Fibroblast of skin of scalp (primary cell): ENCODE data around the gene APCDD1.
"Not testable (repeated sequence)": the region's sequence is repeated elsewhere in the genome, so short reads cannot be mapped to it uniquely, and the experiment has no call there.

Source experiments
- DNase-seq: peaks from one replicate; pipeline ENCODE4 v3.0.0-alpha.2; 2013

APCDD1 gene

DNA sequence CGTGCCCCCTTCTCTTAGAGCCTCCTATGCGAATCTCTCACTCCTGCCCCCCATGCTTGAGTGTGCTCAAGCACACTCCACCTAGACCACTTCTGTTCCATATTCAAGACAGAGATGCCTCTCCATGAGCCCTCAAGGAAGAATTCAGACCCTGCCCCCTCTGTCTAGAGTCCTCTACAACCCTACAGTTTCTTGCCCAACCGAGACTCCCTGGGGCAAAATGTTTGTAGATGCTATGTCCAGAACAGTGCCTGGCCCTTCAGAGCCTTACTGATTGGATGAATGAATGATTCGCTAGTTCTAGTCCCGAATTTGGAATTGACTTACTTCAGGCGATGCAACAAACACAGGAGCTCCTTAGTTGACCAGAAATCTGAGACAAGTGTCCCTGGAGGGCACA is 8.7 kb downstream of the APCDD1 start:
- DNase-seq = no peak

DNA sequence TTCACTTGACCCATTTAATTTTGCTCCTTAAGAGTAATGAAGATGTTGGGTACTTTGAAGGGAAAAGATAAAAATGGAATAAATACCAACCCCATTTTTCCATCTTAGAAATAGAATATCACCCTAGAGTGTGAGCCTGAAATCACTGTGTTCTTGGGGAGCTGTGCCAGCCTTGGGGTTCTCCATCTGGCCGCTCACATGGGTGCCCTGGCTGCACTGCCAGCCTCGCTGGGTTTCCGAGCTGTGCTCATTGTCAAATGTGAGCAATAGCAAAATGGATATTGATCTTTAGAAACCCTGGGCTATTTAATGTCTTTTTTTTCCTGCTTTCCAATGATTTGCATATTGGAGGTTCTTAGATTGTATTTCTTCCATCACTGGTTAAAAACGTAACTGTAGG is 9.3 kb downstream of the APCDD1 start:
- DNase-seq = no peak

GRCh38 chr18:10464161-10464648 is 9.8 kb downstream of the APCDD1 start:
- not testable (repeated sequence) for DNase-seq

DNA sequence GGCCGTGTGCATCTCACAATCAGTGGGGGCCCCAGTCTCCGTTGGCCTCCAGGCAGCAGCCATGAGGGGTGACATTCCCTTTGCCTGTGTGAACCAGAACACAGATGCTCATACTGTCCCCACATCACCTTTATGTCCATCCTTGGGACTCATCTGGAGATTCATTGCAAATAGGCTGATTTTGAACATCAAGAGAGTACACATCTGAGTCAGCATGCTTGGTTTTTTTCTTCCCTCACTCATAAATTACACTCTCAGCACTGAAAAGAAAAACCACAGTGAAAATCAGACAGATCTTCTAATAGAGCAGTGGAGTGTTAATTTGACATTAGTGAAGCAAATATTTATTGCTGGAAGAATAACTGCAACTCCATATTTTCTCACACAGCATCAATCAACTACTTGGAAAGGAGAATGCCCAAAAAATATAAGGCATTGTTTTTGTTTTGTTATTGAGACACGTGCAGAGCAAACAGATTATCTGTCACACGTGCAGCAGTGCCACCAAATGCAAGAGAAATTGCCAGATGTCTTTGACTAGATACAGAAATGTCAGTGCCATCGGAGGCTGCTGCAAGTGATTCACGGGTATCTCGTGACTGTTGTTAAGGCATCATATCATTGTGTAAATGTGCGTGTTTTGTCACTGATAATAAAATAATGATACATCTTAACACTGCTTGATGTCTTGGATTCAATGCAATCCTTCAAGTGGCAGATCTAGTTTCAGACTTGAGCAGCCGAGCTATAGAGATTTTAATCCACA is 10.9 kb downstream of the APCDD1 start:
- DNase-seq = no peak

GRCh38 chr18:10470429-10470828 is 16.0 kb downstream of the APCDD1 start:
- no peak for DNase-seq

GRCh38 chr18:10471574-10471973 is 17.1 kb downstream of the APCDD1 start:
- no peak for DNase-seq

DNA sequence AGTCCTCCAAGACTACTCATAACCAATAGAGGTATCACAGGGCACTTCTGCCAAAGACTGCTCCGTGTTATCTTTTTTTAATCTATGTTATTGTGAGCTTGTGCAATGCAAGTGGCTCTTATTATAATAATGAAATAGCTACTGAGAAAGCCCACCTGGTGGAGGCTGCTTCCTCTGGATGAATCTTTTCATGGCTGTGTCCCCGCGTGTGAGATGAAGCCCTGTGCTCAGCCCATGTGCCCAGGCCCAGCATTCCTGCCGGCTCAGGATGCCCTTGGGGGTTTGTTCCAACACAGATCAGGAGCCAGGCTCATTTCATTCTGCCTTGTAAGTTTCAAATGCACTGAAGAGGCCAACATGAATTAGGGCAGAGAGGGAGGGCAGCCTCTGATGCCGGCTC is 18.7 kb downstream of the APCDD1 start:
- no peak for DNase-seq

- no peak for DNase-seq
These were observed 19.9 kb downstream of the APCDD1 start for GRCh38 chr18:10474309-10474708.

- DNase-seq = no peak
These were observed 20.8 kb downstream of the APCDD1 start for GRCh38 chr18:10475276-10475653.

- no peak for DNase-seq
These were observed 21.3 kb downstream of the APCDD1 start for GRCh38 chr18:10475654-10476291.

DNA sequence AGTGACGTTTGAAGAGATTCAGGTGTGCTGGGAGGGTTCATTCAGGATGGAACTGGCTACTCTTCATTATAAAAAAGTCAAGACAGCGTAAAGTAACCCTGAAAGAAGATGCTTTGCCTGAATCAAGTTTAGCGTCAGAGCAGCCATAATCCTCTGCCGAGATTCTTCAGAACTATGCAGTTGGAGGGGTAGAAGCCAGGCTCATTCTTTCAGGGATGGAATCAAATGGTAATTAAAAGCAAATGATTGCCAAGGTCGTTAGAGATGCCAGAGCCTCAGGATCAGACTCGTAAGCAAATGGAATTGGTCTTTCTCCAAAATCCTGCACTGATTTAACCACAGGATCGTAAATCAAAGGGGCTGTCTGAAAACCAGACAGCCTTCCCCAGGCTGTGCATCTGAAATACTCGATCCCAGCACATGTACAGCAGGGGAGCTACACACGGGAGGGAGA is 21.9 kb downstream of the APCDD1 start:
- peak; percentile 89 for DNase-seq

- no peak for DNase-seq
These were observed 22.9 kb downstream of the APCDD1 start for GRCh38 chr18:10477121-10477862.

- DNase-seq = no peak
These were observed 23.4 kb downstream of the APCDD1 start for GRCh38 chr18:10477863-10478260.

GRCh38 chr18:10481831-10482230 is 27.4 kb downstream of the APCDD1 start:
- DNase-seq = no peak

GRCh38 chr18:10482363-10482984 is 28.0 kb downstream of the APCDD1 start:
- no peak for DNase-seq

- no peak for DNase-seq
These were observed 28.8 kb downstream of the APCDD1 start for GRCh38 chr18:10482985-10483949.

DNA sequence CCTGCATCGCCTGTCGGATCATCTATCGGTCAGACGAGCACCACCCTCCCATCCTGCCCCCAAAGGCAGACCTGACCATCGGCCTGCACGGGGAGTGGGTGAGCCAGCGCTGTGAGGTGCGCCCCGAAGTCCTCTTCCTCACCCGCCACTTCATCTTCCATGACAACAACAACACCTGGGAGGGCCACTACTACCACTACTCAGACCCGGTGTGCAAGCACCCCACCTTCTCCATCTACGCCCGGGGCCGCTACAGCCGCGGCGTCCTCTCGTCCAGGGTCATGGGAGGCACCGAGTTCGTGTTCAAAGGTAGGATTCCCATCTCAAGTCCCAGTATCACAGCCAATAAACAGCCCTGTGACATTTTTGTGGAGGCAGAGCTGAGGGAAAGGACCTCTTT is 31.0 kb downstream of the APCDD1 start:
- DNase-seq = no peak

DNA sequence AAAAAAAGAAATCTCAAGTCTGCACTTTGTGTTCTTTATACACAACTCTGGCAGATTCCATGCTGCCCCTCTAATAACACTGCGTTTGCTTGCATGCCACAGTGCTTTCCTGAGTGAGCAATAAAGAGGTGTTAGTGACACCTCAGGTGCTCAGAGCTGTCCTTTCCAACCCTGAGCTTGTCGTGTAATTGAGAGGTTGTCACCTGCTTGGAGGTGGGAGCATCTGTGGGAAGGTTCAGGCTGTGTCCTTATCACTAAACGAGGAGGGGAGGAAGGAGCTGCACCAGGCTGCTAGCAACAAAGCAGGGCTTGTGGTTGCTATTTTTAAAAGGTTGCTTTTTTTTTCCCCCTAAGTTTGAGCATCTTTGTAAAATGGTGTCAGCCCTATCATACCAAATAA is 31.9 kb downstream of the APCDD1 start:
- DNase-seq = no peak

DNA sequence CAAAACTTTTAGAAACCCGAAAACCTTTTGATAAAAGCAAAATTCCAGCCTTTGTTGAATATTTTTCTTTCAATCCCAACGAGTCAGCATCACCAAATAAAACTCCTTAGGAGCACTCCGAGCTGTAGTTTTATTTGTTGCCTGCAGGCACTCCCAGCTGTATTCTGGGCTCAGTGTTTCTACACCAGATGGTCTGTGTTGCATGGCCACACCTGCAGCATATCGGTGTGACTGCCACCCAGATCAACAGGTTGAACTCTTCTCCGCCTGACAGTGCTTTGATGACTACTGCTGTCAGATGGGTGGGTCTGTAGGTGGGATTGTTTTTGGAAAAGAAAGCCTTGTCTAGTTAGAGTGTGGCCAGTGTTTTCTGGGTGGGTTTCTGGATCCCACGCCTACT is 32.7 kb downstream of the APCDD1 start:
- no peak for DNase-seq

- DNase-seq = no peak
These were observed 33.6 kb downstream of the APCDD1 start for GRCh38 chr18:10488017-10488416.

DNA sequence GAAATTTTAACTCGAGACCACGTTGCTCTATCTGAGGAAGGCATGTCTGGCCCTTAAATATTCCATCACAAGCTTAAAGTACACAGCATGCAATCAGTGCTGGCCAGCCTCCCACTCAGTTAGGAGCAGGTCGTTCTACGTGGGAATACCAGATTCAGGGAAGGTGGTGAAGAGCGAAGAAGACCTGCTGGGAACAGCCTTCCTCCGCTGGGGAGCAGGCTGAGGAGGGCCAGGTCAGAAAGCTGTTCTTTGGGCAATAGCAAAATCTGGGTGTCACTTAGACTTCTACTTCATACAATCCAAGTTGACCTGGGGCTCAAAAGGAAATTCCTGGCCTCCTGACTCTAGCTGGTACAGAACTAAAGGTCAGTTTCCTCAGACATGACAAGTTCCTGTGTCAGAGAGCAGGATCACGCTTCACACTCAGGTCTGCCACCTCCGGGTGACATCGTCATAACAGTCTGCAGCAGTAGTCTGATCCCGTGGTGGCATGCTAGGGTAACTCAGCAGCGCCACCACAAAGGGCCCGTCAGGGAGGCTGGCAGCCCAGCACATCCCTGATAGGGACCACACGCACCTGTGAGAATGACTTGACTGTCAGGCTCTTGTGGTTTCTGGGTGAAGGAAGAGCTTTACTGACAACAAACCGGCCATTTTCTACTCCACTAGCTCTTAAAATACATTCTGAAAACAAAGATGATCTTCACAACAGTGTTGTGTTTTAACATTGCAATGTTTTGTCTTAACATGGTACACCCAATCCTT is 36.1 kb downstream of the APCDD1 start:
- no peak for DNase-seq
